Nephron progenitor cell (in vitro differentiated cells): ENCODE measurements around the gene UBE2D3.

Experiments used
- DNase-seq: peaks from one replicate; pipeline ENCODE4 v3.0.0; 2021
- H3K27ac Mint-ChIP-seq: 2 replicates; pipeline ENCODE4 v1.8.0; 2021; ENCODE audit warnings: mild to moderate bottlenecking, moderate library complexity, mixed read lengths
- H3K27me3 Mint-ChIP-seq: 2 replicates; pipeline ENCODE4 v1.8.0; 2021; ENCODE audit warnings: mild to moderate bottlenecking, low read depth, mixed read lengths; ENCODE audit not compliant: poor library complexity
- H3K36me3 Mint-ChIP-seq: 2 replicates; pipeline ENCODE4 v1.8.0; 2021; ENCODE audit warnings: low read depth, mixed read lengths
- H3K4me1 Mint-ChIP-seq: 2 replicates; pipeline ENCODE4 v1.8.0; 2021; ENCODE audit warnings: mixed read lengths
- H3K4me3 Mint-ChIP-seq: 2 replicates; pipeline ENCODE4 v1.8.0; 2021; ENCODE audit warnings: mild to moderate bottlenecking, moderate library complexity, mixed read lengths
- H3K9me3 Mint-ChIP-seq: 2 replicates; pipeline ENCODE4 v1.8.0; 2021; ENCODE audit warnings: mild to moderate bottlenecking, moderate library complexity, mixed read lengths
- CTCF ChIP-seq: fragments of 200-600 bp; sonication (generic); IDR thresholded peaks from 2 replicates; pipeline ENCODE4 v1.5.0; 2021; ENCODE audit warnings: antibody characterized with exemption

Gene UBE2D3

DNA sequence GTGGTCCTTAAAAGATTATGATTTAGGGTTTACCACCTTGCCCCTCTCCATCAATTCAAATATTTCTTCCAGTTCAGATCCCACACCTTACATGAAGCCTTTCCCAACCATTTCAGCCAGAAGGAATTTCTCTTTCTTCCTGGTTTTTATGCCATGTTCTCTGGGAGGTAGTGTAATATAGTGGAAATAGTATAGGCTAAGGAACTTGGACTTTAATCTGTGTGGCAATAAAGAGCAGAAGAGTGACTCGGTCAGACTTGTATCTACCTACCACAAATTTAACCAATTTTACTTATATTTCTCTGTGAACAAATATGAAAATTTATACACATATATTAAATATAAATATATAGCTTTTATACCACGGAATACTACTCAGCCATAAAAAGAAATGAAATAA, 23.0 kb upstream of the UBE2D3 start:
- no peaks in the 10 kb centered on the region for H3K27me3 Mint-ChIP-seq
- no peak for TF ChIP-seq CTCF
- no peak overlapping the region for H3K27ac Mint-ChIP-seq
- no peaks in the 10 kb centered on the region for H3K4me1 Mint-ChIP-seq
- peaks cover 3% of the 10 kb centered on the region for H3K9me3 Mint-ChIP-seq
- DNase-seq, result no peak
- H3K4me3 Mint-ChIP-seq, result no peak overlapping the region
- H3K36me3 Mint-ChIP-seq, result peaks cover 12% of the 10 kb centered on the region

GRCh38 chr4:102849579-102850104, 22.3 kb upstream of the UBE2D3 start:
- Mint-ChIP-seq H3K4me3 (no peak overlapping the region), H3K4me1 (no peaks in the 10 kb centered on the region), H3K36me3 (peaks cover 12% of the 10 kb centered on the region), H3K27ac (no peak overlapping the region), H3K27me3 (no peaks in the 10 kb centered on the region), H3K9me3 (peaks cover 3% of the 10 kb centered on the region)
- DNase-seq, result no peak
- TF ChIP-seq CTCF, result no peak

DNA sequence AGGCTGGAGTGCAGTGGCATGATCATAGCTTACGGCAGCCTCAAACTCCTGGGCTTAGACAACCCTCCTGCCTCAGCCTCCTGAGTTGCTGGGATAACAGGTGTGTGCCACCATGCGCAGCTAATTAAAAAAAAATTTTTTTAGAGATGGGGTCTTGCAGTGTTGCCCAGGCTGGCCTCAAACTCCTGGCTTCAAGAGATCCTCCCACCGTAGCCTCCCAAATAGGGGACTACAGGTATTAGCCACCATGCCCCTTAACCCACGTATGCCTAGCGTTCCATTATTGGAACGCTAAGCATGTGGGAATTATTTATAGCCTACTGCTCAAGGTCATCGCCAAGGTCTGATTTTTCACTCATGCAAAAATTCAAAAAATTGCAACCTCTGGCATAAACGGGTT, 20.3 kb upstream of the UBE2D3 start:
- H3K9me3 Mint-ChIP-seq, result no peaks in the 10 kb centered on the region
- no peaks in the 10 kb centered on the region for H3K4me1 Mint-ChIP-seq
- peaks cover 12% of the 10 kb centered on the region for H3K36me3 Mint-ChIP-seq
- H3K27me3 Mint-ChIP-seq, result no peaks in the 10 kb centered on the region
- no peak for TF ChIP-seq CTCF
- no peak overlapping the region for H3K27ac Mint-ChIP-seq
- no peak overlapping the region for H3K4me3 Mint-ChIP-seq
- DNase-seq, result no peak

GRCh38 chr4:102843938-102844337, 16.6 kb upstream of the UBE2D3 start:
- Mint-ChIP-seq H3K9me3 (no peaks in the 10 kb centered on the region), H3K4me1 (no peaks in the 10 kb centered on the region)

DNA sequence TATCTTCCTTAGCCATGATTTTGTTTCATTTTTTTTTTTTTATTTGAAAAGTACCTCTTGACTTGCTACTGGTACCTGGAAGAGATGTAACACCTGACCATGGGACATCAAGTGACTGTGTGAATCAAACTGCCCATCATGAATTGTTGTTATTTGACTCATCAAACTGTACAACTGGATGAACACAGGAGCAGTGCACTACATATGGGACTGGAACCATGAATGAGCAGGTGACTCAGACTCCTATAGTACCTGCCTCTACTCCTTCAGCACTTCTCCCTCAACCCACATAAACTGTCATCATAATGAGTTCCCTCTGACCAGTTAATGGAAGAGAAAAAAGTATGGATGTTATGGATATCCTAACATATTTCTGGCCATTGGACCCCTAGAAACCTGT, 15.9 kb upstream of the UBE2D3 start:
- no peak overlapping the region for H3K4me3 Mint-ChIP-seq
- no peak overlapping the region for H3K27ac Mint-ChIP-seq
- H3K36me3 Mint-ChIP-seq, result peaks cover 7% of the 10 kb centered on the region
- no peak for TF ChIP-seq CTCF
- DNase-seq, result no peak
- no peaks in the 10 kb centered on the region for H3K4me1 Mint-ChIP-seq
- no peaks in the 10 kb centered on the region for H3K9me3 Mint-ChIP-seq
- no peaks in the 10 kb centered on the region for H3K27me3 Mint-ChIP-seq

More at GRCh38 chr4:102843938-102844337, 16.6 kb upstream of the UBE2D3 start:
- TF ChIP-seq CTCF, result no peak
- Mint-ChIP-seq H3K4me3 (no peak overlapping the region), H3K36me3 (peaks cover 12% of the 10 kb centered on the region), H3K27ac (no peak overlapping the region), H3K27me3 (no peaks in the 10 kb centered on the region)
- DNase-seq, result no peak

DNA sequence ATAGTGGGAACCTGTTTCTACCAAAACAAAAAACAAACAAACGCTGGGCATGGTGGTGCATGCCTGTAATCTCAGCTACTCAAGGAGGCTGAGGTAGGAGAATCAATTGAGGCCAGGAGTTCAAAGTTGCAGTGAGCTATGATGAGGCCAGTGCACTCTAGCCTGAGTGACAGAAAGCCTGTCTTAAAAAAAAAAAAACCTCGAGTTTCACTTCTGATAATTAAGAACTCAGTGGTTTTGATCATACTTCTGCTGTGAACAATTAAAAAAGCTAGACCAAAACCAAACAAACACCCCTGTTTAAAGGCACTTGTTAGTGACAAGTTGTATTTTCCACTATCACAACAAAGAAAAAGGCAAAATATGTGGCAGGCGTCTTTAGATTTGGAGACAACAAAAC, 15.0 kb upstream of the UBE2D3 start:
- DNase-seq, result no peak
- peak overlapping the region; percentile 45 for H3K27ac Mint-ChIP-seq
- no peaks in the 10 kb centered on the region for H3K4me1 Mint-ChIP-seq
- no peak for TF ChIP-seq CTCF
- no peak overlapping the region for H3K4me3 Mint-ChIP-seq
- peaks cover 7% of the 10 kb centered on the region for H3K36me3 Mint-ChIP-seq
- no peaks in the 10 kb centered on the region for H3K9me3 Mint-ChIP-seq
- no peaks in the 10 kb centered on the region for H3K27me3 Mint-ChIP-seq
